Lung microvascular endothelial cell (primary cell): Measurements from ENCODE around the gene SURF4. TPM values are rescaled to one million over a fixed set of nuclear protein-coding genes. Genes with fewer than 3 reads are reported as not detected.
"Not testable (repeated sequence)": the region's sequence is repeated elsewhere in the genome, so short reads cannot be mapped to it uniquely, and the experiment has no call there.

Experiments used
- DNase-seq, 2 donors: peaks; one replicate each; pipeline versions ENCODE4 v3.0.0 to v3.0.0-alpha.2; 2010; ENCODE audit warnings: low read depth in 2 of 2
- total RNA-seq: library from RNA; depleted of rRNA; stranded (reverse); fragments of >200 nt; gene quantifications from 2 replicates; pipeline ENCODE4 v1.2.1, GENCODE V29; 2014

Gene SURF4
- total RNA-seq, 1 donor from 2014 or later = 303 TPM

GRCh38 chr9:133335924-133336811, 39.7 kb downstream of the SURF4 start, which contains the start of gene SURF6:
Gene SURF6, minus strand, starts transcription at chr9:133336188. Its CDS starts 56 bp downstream, at chr9:133336132.
- peak; percentile 91 to 93 for DNase-seq

DNA sequence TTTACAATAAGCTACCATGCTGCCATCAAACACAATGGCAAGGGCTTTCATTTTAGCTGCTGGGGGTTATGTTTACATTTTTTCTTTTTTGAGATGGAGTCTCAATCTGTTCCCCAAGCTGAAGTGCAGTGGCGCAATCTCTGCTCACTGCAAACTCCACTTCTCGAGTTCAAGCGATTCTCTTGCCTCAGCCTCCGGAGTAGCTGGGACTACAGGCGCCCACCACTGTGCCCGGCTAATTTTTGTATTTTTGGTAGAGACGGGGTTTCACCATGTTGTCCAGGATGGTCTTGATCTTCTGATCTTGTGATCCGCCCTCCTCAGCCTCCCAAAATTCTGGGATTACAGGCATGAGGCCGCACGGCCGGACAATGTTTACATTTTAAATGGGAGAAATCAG, 41.0 kb downstream of the SURF4 start:
- DNase-seq = not testable (repeated sequence)

- DNase-seq = no peak
These were observed 41.7 kb downstream of the SURF4 start for GRCh38 chr9:133334161-133334560.

DNA sequence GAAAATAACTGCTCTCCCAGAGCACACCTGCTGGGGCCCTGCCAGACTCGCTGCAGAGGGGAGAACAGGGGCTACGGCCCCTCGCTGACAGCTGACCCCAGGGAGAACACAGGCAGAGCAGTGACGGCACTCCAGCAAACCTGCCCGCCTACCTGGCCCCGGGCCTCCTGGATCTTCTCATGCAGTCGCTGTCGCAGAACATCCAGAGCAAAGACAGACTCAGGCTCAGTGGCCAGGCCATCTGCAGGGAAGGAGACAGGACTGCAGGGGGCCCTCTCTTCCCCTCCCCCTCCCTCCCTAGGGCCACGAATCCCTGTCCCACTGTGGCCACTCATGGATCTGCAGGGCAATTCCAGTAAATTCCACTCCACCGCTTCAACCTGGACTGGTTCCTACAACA, 42.3 kb downstream of the SURF4 start:
- no peak for DNase-seq

GRCh38 chr9:133333011-133333410, 42.8 kb downstream of the SURF4 start:
- DNase-seq = no peak

- no peak for DNase-seq
These were observed 43.5 kb downstream of the SURF4 start for GRCh38 chr9:133332381-133332730.

GRCh38 chr9:133331641-133332380, 44.0 kb downstream of the SURF4 start:
- no peak for DNase-seq

DNA sequence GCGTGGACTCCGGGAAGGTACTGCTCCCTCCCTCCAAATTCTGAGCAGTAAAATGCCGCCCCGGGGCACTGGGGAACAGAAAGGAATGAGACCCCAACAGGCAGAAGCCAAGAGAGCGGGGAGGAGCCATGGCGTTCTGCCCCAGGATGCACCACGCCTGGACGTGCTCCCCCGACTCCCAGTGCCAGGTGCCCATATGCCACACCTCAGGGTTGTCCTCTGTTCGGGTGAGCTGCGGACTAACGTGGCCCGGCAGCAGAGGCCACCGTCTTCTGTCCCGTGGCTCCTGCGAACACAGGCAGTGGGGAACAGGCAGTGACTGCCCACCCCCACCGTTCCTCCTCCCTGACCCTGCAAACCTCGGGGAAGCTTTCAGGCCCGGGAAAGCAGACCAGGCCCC, 44.6 kb downstream of the SURF4 start:
- DNase-seq = no peak

GRCh38 chr9:133329306-133330156, 46.3 kb downstream of the SURF4 start:
- DNase-seq = peak in 1 of 2 donors; percentile 25

- DNase-seq = no peak
These were observed 47.9 kb downstream of the SURF4 start for GRCh38 chr9:133327834-133328484.

- DNase-seq = not testable (repeated sequence)
These were observed 48.8 kb downstream of the SURF4 start for GRCh38 chr9:133327021-133327420.

GRCh38 chr9:133323991-133324703, 51.7 kb downstream of the SURF4 start:
- DNase-seq = no peak

DNA sequence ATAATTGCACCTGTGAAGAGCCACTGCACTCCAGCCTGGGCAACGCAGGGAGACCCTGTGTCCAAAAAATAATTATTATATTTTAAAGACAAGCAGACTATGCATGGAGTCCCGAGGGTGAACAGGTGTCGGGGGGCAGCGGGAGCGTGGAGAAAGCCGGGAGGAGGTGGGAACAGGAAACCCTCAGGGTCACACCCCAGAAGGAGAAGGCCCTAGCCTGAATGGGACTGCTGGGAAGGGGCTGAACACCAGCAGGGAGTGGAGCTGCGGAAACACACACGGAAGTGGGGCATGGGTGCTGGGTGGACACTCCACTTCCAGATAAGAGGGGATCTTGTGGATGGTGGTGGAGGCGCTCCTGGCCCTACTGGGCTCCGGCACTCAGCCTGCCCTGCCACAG, 52.6 kb downstream of the SURF4 start:
- DNase-seq = no peak

GRCh38 chr9:133322701-133323100, 53.2 kb downstream of the SURF4 start:
- DNase-seq = no peak

- no peak for DNase-seq
These were observed 54.4 kb downstream of the SURF4 start for GRCh38 chr9:133321411-133321935.

GRCh38 chr9:133320421-133320881, 55.4 kb downstream of the SURF4 start:
- DNase-seq = no peak

GRCh38 chr9:133317551-133317950, 58.3 kb downstream of the SURF4 start:
- not testable (repeated sequence) for DNase-seq

GRCh38 chr9:133315997-133316396, 59.9 kb downstream of the SURF4 start:
- DNase-seq = no peak
